LNCAP (cell line): ENCODE results near the gene VMAC.

ENCODE experiments used
- CTCF ChIP-seq: fragments of 450-650 bp; IDR thresholded peaks from 2 replicates; pipeline ENCODE4 v1.5.1; 2017; ENCODE audit warnings: mild to moderate bottlenecking

The VMAC gene

GRCh38 chr19:5943623-5944022 lies 39.0 kb downstream of the VMAC start:
- TF ChIP-seq CTCF, result no peak

DNA sequence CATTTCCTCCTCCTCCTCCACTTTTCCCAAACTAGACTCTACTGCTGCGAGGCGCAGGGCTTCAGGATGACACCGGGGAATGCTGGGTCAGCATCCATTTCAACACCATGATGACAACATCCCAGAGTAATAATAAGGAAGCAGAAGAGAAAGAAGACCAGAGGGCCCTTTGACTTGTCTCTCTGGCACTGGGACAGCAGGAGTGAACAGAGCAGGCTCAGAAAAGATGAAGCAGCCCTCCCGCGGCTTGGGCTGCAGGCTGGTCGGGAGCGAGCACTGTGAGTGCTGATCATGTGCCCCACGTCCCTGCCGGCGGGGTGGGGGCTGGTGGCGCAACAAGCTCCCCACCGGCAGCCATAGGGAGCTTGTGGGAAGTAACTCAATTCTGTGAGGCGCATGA lies 42.8 kb downstream of the VMAC start:
- TF ChIP-seq CTCF, result no peak

- no peak for TF ChIP-seq CTCF
Measured at GRCh38 chr19:5948752-5949564, 44.3 kb downstream of the VMAC start.

- TF ChIP-seq CTCF, result no peak
Measured at GRCh38 chr19:5949792-5950305, 45.2 kb downstream of the VMAC start.

DNA sequence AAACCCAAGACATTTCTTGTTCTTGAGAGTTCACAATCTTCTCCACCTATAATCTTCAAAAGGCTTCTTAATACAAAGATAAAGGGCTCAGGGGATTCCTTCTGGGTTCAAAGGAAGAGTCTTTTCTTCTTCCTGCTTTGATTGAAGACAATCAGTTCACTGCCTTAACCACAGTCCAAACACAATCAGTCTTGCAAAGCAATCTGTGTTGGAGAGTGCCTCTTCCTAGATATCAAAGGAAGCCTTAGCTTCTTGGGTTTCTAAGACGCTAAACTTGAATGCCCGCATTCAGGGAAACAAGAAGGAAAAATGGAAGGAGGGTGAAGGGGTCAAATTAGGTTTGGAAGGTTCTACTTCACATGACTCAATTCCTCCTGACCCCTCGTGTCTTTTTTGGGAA lies 46.1 kb downstream of the VMAC start:
- TF ChIP-seq CTCF, result no peak

- no peak for TF ChIP-seq CTCF
Measured at GRCh38 chr19:5951338-5951861, 46.7 kb downstream of the VMAC start.

DNA sequence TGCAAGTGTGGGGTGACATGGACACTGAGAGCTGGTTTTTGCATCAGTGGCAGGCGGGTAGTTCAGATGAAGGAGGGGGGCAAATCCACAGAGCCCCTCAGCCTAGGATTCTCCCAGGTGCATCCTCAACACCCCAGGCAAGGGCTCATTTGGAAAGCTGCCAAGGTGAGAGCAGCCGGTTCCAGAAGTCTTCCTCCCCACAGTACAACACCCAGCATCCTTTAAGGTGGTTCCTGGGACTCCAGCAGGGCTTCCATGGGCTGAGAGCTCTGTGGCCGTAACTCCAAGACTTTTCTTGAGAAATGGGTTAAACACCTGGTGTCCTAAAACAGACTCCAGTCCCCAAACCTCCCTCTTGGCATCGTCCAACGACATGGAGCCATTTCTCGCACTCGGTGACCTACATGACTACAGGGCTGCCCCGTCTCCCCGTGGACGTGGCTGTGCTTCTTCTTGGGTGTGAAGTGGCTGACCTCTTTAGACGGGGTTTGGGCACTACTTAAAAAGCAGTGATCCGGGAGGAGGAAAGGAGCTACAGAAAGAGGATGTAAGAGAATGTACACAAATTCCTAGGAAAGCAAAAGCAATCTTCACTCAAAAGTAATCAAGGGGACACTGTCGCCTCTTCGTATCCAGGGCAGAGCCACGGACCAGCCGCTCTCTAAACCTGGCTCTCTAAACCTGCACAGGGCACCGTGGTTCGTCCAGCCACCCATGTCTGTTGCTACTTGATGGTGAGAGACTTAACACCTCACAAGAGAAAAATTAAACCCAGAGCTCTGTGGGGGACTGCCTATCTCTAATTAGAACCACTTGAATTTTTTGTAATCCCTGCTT lies 47.7 kb downstream of the VMAC start:
- TF ChIP-seq CTCF, result no peak
